SW 1271 (cell line): Measurements from ENCODE around the gene PLIN5.

Experiments used
- DNase-seq, 2 experiments: peaks; one replicate each; lab custom pipeline; 2025; lab: John Stamatoyannopoulos, UW

Gene PLIN5

DNA sequence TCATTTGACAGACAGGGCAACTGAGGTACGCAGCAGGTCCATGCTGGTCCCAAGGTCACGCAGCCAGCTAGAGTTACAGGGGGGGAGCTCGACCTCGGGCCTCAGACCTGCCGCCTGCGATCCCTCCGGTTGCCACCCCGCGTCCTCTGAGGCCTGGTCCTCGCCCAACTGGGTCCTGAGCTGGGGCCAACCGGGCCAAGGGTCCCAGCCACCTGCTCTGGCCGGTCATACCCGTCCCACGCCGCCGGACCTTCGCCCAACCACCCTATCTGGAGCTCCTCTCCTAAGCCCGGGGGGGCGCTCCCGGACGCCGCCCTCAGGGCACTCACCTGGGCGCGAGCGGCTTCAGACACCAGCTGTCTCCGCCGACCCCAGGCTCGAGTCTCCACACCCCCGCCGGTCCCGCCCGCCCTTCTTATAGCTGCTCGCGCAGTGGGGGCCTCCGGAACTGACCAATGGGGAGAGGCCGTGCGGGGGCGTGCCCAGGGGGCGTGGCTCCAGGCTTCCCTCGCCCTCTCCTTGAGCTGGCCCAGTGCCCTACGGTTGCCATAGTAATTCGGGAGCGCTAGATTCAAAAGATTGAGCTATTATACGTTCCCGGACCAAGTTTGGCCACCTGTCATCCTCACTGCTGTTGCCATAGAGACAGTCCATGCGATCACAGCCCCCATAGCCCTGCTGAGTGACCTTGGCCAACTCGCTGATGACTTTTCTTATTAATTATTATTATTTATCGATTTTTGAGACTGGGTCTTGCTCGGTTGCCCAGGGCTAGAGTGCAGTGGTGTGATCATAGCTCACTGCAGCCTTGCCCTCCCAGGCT, at the start of gene PLIN5:
TSS of gene PLIN5 (minus strand) at position 389 of the 823 bp plus-strand sequence. CDS start 1,150 bp downstream, outside the sequence.
- no peak for DNase-seq

DNA sequence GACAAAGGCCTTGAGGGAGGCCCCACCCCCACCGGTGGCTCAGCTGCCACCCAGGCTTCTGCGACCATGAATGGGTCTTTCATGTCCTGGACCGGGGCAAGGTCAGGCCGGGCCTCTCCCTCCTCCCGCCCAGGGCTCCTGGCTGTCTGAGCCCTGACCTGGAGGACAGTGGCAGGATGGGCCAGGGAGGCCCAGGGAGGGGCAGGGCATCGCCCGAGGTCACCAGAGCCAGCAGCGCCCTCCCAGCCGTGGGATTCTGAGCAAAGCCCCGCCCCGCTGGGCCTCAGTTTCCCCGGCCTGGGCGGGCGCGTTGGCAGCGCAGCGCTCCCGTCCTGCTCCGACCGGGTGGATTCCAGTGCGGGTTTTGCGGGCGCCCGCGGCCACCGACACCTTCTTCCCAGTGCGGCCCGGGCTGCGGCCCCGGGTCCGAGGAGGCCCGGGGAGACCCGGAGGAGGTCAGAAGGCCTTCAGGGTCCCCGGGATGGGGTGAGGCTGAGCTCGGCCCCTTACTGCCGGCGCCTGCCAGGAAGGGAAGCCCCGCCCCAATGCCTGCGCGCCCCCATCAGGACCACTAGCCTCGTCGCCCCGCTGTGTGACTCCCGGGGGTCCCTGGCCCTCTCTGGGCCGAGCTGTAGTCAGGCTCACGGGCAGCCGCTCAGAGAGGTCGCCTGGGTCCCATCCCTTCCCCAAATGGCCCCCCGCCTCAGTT, 49.1 kb upstream of the PLIN5 start:
- DNase-seq: no peak

DNA sequence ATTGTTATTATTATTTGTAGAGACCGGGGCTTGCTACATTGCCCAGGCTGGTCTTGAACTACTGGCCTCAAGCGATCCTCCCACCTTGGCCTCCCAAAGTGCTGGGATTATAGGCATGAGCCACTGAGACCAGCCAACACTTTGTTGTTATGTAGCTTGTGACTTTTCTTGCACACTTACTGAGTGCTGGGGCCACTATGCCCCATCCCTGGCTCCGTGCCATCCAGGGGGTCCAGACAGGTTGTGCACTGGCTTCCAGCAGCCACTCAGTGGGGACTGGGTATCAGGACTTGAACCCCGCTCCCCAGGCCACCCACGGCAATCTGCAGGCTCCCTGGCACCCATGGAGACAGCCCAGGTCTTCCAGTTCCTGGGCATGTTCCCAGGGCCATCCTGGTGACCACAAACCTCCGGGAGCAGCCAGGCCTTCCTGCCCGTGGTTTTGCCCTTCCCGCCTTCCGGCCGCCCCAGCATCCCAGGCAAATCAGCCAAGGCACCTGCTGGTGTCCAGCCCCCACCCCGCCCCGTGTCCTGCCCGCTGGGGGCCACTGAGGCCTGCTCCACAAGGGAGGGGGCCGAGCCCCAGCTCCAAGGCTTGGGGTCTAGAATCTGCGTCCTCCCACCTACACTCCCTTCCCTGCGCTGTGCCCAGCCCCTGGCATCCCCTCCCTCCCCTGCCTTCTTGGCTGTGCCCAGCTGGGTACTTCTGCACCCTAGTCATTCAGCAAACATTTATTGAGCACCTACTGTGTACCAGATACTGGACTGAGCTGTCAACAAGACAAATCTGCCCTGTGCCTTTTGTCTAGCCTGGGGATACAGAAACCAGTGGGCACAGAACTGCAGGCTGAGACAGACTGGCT, 48.2 kb upstream of the PLIN5 start:
- DNase-seq: peak in 1 of 2 experiments; percentile 60

DNA sequence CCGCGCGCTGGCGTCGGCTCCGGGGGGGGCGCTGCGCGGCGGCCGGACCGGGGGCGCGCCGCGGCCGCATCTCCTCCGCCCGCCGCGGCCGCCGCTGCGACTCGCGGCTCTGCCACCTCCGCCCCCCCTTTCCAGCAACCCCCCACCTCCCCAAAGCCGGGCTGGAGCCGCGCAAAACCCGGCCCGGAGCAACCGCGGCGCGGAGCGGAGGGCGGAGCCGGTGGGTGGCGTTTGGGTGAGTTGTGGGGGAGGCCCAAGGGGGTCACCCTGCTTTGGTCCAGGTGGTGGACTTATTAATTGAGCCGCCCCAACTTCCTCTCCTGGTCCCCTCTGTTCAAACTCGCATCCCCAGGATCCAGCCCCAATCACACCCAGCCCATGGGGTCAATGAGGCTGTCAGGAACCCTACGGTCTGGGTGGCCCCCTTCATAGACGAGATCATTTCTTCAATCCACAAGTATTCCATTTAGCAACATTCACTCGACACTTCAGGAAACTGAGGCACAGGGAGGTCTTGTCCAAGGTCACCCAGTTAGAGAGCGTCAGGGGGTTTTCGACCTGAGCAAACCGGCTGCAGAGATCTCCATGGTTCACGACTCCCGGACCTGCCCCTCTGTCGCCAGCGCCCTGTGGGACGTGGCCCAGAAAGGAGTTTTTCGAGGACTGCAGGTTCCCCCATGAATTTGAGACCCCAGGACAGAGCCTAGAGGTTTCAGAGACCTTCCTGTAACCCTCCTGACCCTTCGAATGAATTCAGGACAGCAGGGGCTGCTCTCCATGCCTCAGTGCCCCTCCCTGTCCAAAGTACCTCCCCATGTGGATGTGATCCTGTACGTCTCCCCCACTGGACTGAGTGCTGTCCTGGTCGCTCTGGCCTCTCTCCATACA, 46.9 kb upstream of the PLIN5 start:
- no peak for DNase-seq

GRCh38 chr19:4580961-4581665, 46.1 kb upstream of the PLIN5 start:
- DNase-seq: no peak

DNA sequence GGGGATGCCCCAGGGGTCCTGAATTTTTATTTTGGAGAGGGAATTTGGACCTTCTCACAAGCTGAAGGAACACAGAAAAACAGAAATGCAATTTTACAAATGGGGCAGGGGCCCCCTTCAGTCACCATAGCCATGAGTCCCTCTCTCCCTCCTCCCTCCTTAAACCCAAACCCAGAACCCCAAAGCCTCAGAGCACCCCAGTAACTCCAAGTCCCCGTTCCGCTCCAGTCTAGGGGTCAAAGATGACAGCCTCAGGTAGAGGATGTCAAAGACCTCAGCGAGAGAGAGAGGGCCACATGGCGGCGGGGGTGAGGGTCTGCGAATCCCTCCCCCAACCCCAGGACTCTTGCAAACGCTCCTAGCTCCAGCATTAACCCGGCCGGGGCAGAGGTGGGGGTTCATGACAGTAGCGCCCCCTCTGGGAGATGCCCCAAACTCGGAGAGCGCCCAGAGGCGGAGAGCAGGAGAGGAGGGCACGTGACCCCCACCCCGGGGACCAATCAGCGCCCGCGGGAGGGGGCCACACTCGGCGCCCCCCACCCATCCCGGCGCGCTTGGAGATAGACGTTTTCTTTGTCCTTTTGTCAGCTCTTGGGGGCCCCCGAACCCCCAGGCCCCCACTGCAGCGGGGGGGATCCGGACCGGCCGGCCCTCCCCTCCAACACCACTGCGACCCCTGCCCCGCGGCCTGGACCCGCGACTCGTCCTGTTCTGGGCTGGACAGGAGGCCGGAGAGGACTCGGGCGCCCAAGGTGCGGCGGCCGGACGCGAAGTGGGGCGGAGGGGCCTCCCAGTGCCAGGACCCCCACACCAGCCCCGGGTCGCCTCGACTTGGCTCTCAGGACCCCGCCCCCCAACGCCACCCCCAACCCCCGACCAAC, 45.2 kb upstream of the PLIN5 start:
- no peak for DNase-seq

DNA sequence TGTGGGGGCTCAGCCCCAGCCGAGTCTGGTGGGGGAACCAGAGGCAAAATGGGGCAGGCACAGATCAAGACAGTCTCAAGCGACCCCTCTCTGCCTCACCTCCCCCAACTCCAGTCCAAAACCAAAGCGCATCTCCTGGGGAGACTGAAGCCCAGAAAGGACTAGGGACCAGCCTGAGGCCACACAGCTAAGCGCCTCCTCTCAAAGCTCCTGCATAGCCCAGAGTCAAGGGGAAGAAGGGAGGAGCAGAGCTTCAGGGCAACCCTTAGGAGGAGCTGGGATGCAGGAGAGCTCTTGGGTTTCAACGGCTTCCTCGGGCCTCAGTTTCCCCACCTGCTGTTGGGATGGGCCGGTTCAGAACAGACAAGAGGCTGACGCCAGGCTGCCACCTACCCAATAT, 44.4 kb upstream of the PLIN5 start:
- DNase-seq: no peak

DNA sequence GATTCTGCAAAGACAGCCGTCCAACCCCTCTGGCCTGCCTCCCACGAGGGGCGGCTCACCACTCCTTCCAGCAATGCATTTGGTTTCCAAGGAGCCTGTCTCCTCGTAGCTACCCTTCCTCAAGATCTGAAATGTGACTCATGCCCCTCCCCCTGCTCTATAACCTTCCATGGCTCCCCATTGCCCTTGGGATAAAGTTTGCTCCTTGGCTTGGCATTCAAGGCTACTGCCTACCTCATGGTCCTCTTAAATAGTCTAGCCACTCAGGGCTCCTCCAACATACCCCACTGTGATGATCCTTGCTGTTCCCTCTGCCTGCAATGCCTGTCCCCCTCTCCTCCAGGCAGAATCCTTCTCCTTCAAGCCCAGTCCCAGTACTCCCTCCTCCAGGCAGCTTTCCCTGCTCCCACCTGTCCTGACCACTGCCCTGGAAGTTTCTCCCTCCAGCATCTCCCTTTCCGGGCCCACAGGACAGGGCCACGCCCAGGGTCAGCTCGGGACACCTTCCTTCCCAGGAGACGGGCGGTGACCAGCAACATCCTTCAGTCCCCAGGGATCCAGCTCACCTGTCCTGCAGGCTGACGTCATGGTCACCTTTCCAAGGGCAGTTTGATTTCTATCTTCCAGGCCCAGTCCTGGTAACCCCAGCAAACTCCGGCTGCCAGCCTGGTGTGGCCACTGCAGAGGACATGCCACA, 43.7 kb upstream of the PLIN5 start:
- DNase-seq: no peak

GRCh38 chr19:4577020-4577782, 42.2 kb upstream of the PLIN5 start:
- peak in 1 of 2 experiments; percentile 42 for DNase-seq

GRCh38 chr19:4576016-4576933, 41.3 kb upstream of the PLIN5 start:
- DNase-seq: peak in 1 of 2 experiments; percentile 62

DNA sequence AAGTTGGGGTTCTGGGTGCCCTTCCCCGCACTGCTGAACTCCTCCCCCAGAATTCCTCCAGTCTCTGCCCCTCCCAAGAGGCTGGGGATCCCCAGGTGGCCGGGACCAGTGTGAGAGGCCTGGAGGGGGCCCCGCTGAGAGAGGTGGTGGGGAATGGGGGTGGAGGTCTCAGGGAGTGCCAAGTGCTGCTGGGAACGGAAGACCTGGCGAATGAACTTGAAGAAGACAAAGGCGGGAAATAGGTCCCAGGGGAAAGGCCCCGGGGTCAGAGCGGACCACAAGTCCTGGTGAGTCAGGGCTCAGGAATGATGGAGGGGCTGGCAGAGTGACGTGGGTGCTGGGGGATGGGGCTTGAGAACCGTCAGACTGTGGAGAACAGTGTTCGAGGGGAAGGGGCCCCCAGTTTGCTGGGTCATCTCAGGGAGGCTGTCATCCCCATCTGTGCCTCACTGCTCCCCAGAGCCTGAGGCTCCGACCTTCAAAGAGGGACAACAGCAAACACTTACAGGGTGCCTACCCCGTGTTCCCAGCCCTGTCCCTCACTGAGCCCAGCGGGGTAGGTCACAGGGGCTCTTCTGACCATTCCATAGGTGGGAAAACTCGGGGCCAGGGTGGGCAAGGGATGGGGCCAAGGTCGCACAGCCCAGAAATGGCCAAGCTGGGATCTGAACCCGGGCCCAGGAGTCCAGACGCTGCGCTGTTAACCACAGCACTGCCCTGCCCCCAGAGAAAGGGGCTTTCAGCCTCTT, 40.4 kb upstream of the PLIN5 start:
- DNase-seq: peak; percentile 63 to 90

GRCh38 chr19:4573682-4574081, 38.7 kb upstream of the PLIN5 start:
- DNase-seq: no peak

- DNase-seq: no peak
These were observed 36.4 kb upstream of the PLIN5 start for GRCh38 chr19:4571305-4571917.

DNA sequence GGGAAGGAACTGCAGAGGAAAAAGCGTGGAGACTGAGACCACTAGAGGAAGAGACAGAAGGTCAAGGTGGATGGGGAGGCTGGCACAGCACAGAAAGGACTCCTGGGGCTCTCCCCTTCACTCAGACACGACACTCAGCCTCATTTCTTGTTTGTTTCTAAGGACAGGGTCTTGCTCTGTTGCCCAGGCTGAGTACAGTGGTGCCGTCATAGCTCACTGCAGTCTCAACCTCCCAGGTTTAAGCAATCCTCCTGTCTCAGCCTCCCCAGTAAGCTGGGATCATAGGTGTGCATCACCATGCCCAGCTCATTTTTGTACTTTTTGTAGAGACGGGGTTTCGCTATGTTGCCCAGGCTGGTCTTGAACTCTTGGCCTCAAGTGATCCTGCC, 35.9 kb upstream of the PLIN5 start:
- DNase-seq: no peak

GRCh38 chr19:4570402-4570801, 35.4 kb upstream of the PLIN5 start:
- no peak for DNase-seq

DNA sequence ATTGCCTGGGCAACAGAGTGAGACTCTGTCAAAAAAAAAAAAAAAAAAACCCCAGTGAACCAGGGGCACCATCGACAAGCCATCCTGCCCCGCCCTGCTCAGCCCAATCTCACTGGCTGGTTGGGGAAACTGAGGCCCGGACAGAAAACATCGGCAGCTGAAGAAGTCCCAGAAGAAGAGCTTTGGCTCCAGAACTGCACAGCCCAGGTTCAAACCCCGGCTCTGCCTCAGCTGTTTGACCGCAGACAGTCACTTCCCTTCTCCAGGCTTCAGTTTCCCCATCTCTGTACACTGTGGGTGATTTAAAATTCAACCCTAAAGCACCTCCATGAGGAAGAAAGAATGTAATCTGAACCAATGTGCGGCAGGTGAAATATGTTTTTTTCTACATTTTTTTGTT, 33.9 kb upstream of the PLIN5 start:
- no peak for DNase-seq
